ENCODE results near the gene NSRP1. TPM values are rescaled to one million over a fixed set of nuclear protein-coding genes. Genes with fewer than 3 reads are reported as not detected.

The NSRP1 gene
- total and polyA plus RNA-seq, 2 donors (not counting 3 experiments of a cell fraction or from before 2014, with no cell fraction given): 11.2 to 29.1 TPM

DNA sequence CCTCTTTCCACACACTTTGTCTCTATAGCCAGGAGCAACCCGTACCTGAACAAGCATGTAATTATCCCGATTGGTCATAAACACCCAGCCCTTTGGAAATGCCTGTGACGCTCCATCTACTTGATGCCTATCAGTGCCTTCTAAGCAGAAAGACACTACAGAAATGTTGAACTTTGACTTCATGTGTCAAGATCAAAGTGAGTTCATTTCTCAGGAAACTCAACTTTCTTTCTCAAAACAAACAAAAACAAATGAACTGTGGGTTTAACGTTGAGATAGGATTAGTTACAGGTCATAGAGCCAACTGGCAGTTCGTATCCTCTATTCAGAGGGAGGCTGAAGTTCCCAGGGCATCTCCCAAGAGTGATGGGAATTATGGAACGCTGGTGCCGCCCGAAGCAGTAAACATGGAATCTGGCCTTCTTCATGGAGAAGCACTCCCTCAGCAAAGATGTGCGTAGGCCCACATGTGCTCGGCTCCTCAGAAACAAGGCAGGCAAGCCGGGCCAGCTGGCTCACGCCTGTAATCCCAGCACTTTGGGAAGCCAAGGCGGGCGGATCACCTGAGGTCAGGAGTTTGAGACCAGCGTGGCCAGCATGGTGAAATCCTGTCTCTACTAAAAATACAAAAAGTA, 109.4 kb downstream of the NSRP1 start:
- H3K27ac ChIP-seq (ENCODE audit: insufficient read depth, low read depth, low read length): no peak overlapping the region
- H2AFZ ChIP-seq (ENCODE audit: low read depth, low read length): no peak overlapping the region
- no peak for DNase-seq (ENCODE audit: low read depth, low spot score)

DNA sequence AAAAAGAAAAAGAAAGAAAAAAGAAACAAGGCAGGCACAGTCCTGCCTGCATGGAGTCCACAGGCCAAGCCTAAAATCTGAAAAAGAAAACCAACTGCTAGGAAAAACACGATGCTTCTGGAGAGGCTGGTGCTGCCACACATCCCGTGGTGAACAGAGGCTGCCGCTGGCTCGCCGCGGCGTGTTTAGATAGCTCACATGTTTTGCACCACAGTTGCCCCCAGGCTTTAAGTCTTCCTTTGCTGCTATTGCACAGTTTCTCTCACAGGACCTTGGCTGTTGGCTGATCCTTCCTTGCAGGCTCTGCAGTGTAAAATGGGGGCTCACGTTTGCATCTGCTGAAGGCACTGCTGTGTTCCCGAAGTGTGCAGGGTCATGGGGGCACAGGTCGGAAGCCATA, 110.3 kb downstream of the NSRP1 start:
- no peak overlapping the region for H3K27ac ChIP-seq (ENCODE audit: insufficient read depth, low read depth, low read length)
- DNase-seq (ENCODE audit: low read depth, low spot score): no peak
- no TSS peak for BruUV-seq (replicated peaks)
- FAIRE-seq: no peak
- no peak overlapping the region for H3K4me3 ChIP-seq (replicated peaks in 1 of 3; ENCODE audit: insufficient read depth in 1 of 3, low read depth in 1 of 3, low read length in 3 of 3)
- H4K20me1 ChIP-seq (replicated peaks; ENCODE audit: control insufficient read depth, extremely low read depth, insufficient read depth, low read length): no peaks in the 10 kb centered on the region
- dilution Hi-C loops (cut with MboI; ENCODE audit: extremely low pct_ligation_motif_present, low sequenced_read_pairs): no loop called here
- CTCF ChIA-PET: interaction anchor here (2.5 kb wide), 1 partner anchor 10 kb away, joined by 7 read pairs; no protein-coding TSS in a partner anchor
- H3K9me3 ChIP-seq (replicated peaks; ENCODE audit: control insufficient read depth, insufficient read depth, low read length): no peaks in the 10 kb centered on the region
- no peaks in the 10 kb centered on the region for H3K9me1 ChIP-seq (replicated peaks; ENCODE audit: control insufficient read depth, extremely low read depth, insufficient read depth, low read length)
- POLR2A ChIA-PET: no interaction called here
- no peak for TF ChIP-seq POLR2A (IDR thresholded peaks at IDR 0.05; ENCODE audit: low read depth, low read length)
- TF ChIP-seq JUN (IDR thresholded peaks at IDR 0.05; ENCODE audit: borderline replicate concordance, insufficient read depth, insufficient read length, low read depth): no peak
- no peak for TF ChIP-seq MYC (IDR thresholded peaks at IDR 0.05; ENCODE audit: low read depth, low read length)
- TF ChIP-seq EZH2 (IDR thresholded peaks at IDR 0.05; ENCODE audit: borderline replicate concordance, low read depth, low read length, severe bottlenecking): no peak
- no peak for TF ChIP-seq GATA2 (IDR thresholded peaks at IDR 0.05; ENCODE audit: insufficient read depth, insufficient read length, low read depth, low read length)
- TF ChIP-seq FOS (IDR thresholded peaks at IDR 0.05; ENCODE audit: borderline replicate concordance, insufficient read depth, low read length): no peak
- TF ChIP-seq, protein P1, sequence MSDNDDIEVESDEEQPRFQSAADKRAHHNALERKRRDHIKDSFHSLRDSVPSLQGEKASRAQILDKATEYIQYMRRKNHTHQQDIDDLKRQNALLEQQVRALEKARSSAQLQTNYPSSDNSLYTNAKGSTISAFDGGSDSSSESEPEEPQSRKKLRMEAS (IDR thresholded peaks at IDR 0.05; ENCODE audit: insufficient read depth, insufficient read length): no peak
- no peak for TF ChIP-seq POLR2AphosphoS5 (IDR thresholded peaks at IDR 0.05; ENCODE audit: insufficient read depth, low read depth, low read length)
- TF ChIP-seq, protein P2, sequence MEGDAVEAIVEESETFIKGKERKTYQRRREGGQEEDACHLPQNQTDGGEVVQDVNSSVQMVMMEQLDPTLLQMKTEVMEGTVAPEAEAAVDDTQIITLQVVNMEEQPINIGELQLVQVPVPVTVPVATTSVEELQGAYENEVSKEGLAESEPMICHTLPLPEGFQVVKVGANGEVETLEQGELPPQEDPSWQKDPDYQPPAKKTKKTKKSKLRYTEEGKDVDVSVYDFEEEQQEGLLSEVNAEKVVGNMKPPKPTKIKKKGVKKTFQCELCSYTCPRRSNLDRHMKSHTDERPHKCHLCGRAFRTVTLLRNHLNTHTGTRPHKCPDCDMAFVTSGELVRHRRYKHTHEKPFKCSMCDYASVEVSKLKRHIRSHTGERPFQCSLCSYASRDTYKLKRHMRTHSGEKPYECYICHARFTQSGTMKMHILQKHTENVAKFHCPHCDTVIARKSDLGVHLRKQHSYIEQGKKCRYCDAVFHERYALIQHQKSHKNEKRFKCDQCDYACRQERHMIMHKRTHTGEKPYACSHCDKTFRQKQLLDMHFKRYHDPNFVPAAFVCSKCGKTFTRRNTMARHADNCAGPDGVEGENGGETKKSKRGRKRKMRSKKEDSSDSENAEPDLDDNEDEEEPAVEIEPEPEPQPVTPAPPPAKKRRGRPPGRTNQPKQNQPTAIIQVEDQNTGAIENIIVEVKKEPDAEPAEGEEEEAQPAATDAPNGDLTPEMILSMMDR (IDR thresholded peaks at IDR 0.05; ENCODE audit: extremely low read depth in 1 of 2, insufficient read depth in 1 of 2, low read depth in 1 of 2, low read length in 2 of 2): no peak
- no peaks in the 10 kb centered on the region for H3K79me2 ChIP-seq (ENCODE audit: control insufficient read depth, insufficient read depth, low read length)
- H3K36me3 ChIP-seq (ENCODE audit: control insufficient read depth in 2 of 2, extremely low read depth in 1 of 2, insufficient read depth in 2 of 2, low read length in 2 of 2): no peaks in the 10 kb centered on the region
- H3K4me2 ChIP-seq (ENCODE audit: insufficient read depth, low read length): no peak overlapping the region
- peaks cover 8 to 17% of the 10 kb centered on the region in 2 experiments for H3K27me3 ChIP-seq (ENCODE audit: control insufficient read depth in 2 of 2, insufficient read depth in 2 of 2, low read length in 2 of 2)
- no peak overlapping the region for H2AFZ ChIP-seq (ENCODE audit: low read depth, low read length)
- no peak overlapping the region for H3K9ac ChIP-seq (replicated peaks; ENCODE audit: extremely low read depth, insufficient read depth, low read length)
- intact Hi-C loops (cut with micrococcal nuclease): no loop called here
- H3K4me1 ChIP-seq (ENCODE audit: control insufficient read depth, extremely low read depth, insufficient read depth, low read length): no peaks in the 10 kb centered on the region

More for the DNA sequence above, 109.4 kb downstream of the NSRP1 start:
- Histone ChIP-seq H3K4me1 (ENCODE audit: control insufficient read depth, extremely low read depth, insufficient read depth, low read length) (no peaks in the 10 kb centered on the region), H3K4me2 (ENCODE audit: insufficient read depth, low read length) (no peak overlapping the region), H4K20me1 (replicated peaks; ENCODE audit: control insufficient read depth, extremely low read depth, insufficient read depth, low read length) (no peaks in the 10 kb centered on the region), H3K9ac (replicated peaks; ENCODE audit: extremely low read depth, insufficient read depth, low read length) (no peak overlapping the region), H3K4me3 (replicated peaks in 1 of 3; ENCODE audit: insufficient read depth in 1 of 3, low read depth in 1 of 3, low read length in 3 of 3) (no peak overlapping the region), H3K79me2 (ENCODE audit: control insufficient read depth, insufficient read depth, low read length) (no peaks in the 10 kb centered on the region), H3K9me3 (replicated peaks; ENCODE audit: control insufficient read depth, insufficient read depth, low read length) (no peaks in the 10 kb centered on the region), H3K9me1 (replicated peaks; ENCODE audit: control insufficient read depth, extremely low read depth, insufficient read depth, low read length) (no peaks in the 10 kb centered on the region), H3K36me3 (ENCODE audit: control insufficient read depth in 2 of 2, extremely low read depth in 1 of 2, insufficient read depth in 2 of 2, low read length in 2 of 2) (no peaks in the 10 kb centered on the region), H3K27me3 (ENCODE audit: control insufficient read depth in 2 of 2, insufficient read depth in 2 of 2, low read length in 2 of 2) (peaks cover 11 to 18% of the 10 kb centered on the region in 2 experiments)
- BruUV-seq (replicated peaks): no TSS peak
- FAIRE-seq: no peak
- TF ChIP-seq JUN (IDR thresholded peaks at IDR 0.05; ENCODE audit: borderline replicate concordance, insufficient read depth, insufficient read length, low read depth) (no peak), GATA2 (IDR thresholded peaks at IDR 0.05; ENCODE audit: insufficient read depth, insufficient read length, low read depth, low read length) (no peak), POLR2A (IDR thresholded peaks at IDR 0.05; ENCODE audit: low read depth, low read length) (no peak), MYC (IDR thresholded peaks at IDR 0.05; ENCODE audit: low read depth, low read length) (no peak), FOS (IDR thresholded peaks at IDR 0.05; ENCODE audit: borderline replicate concordance, insufficient read depth, low read length) (no peak)
- TF ChIP-seq, protein P1 (IDR thresholded peaks at IDR 0.05; ENCODE audit: insufficient read depth, insufficient read length): no peak
- dilution Hi-C loops (cut with MboI; ENCODE audit: extremely low pct_ligation_motif_present, low sequenced_read_pairs) (no loop called here), intact Hi-C loops (cut with micrococcal nuclease) (no loop called here)
- ChIA-PET CTCF (interaction anchor here (0.9 to 2.5 kb wide), 4 partner anchors 9 to 101 kb away, joined by 3 to 7 read pairs (median 3); no protein-coding TSS in a partner anchor), POLR2A (no interaction called here)

Measured in endothelial cell of umbilical vein (primary cell).